ENCODE results near the gene CDHR3. TPM values are rescaled to one million over a fixed set of nuclear protein-coding genes. Genes with fewer than 3 reads are reported as not detected.

Gene CDHR3
- total RNA-seq, 1 experiment from 2014 or later = 3.3 TPM

GRCh38 chr7:105920766-105921165 lies 42.3 kb upstream of the CDHR3 start:
- Mint-ChIP-seq H3K36me3 (ENCODE audit: insufficient read depth in 1 of 3, low read depth in 3 of 3) (peaks cover 24 to 42% (median 27%) of the 10 kb centered on the region in 3 experiments), H3K9me3 (peaks cover 18 to 25% of the 10 kb centered on the region in 2 experiments), H3K4me1 (no peaks in the 10 kb centered on the region), H3K27ac (no peak overlapping the region), H3K4me3 (no peak overlapping the region), H3K27me3 (ENCODE audit: low read depth) (no peaks in the 10 kb centered on the region)
- no peak overlapping the region for H3K23ac ChIP-seq (ENCODE audit: insufficient read length, low read depth, low read length)
- H4K20me1 ChIP-seq (ENCODE audit: control insufficient read depth, insufficient read depth, insufficient read length) = no peaks in the 10 kb centered on the region
- H2BK15ac ChIP-seq (ENCODE audit: low read depth, low read length) = no peak overlapping the region
- no peak overlapping the region for H3K9ac ChIP-seq (ENCODE audit: extremely low read depth, insufficient read length, low read length)
- H3K18ac ChIP-seq (ENCODE audit: insufficient read length, low read depth, low read length) = no peak overlapping the region
- H4K5ac ChIP-seq (ENCODE audit: insufficient read length, low read depth, low read length) = no peak overlapping the region
- no peaks in the 10 kb centered on the region for H3K79me2 ChIP-seq (ENCODE audit: insufficient read depth, low read length)
- no peaks in the 10 kb centered on the region for H3K27me3 ChIP-seq (ENCODE audit: insufficient read depth, low read length)
- no peaks in the 10 kb centered on the region for H3K9me3 ChIP-seq (ENCODE audit: control insufficient read depth, low read depth, low read length)
- no peak overlapping the region for H2AFZ ChIP-seq (ENCODE audit: low read length)
- H2BK120ac ChIP-seq (ENCODE audit: low read depth, low read length, poor library complexity, severe bottlenecking) = no peak overlapping the region
- no peak for TF ChIP-seq CTCF (conservative IDR thresholded peaks at IDR 0.05)
- no peak overlapping the region for H2BK20ac ChIP-seq (ENCODE audit: low read depth, low read length, poor library complexity, severe bottlenecking)
- no peak overlapping the region for H3K27ac ChIP-seq (ENCODE audit: insufficient read length, low read depth, low read length)
- no peaks in the 10 kb centered on the region for H3K79me1 ChIP-seq (ENCODE audit: insufficient read depth, low read depth, low read length, poor library complexity, severe bottlenecking)
- DNase-seq = no peak
- no peak overlapping the region for H4K91ac ChIP-seq (ENCODE audit: insufficient read length, low read depth, low read length)
- no peak overlapping the region for H3K4ac ChIP-seq (ENCODE audit: low read depth, low read length)
- no peak overlapping the region for H3T11ph ChIP-seq (ENCODE audit: low read length)
- H2BK12ac ChIP-seq (ENCODE audit: insufficient read length, low read depth, low read length) = no peak overlapping the region
- no peak overlapping the region for H4K8ac ChIP-seq (replicated peaks; ENCODE audit: insufficient read length, low read depth, low read length)
- H3K4me2 ChIP-seq (ENCODE audit: insufficient read depth, insufficient read length, low read length) = no peak overlapping the region
- WGBS (ENCODE audit: extremely low coverage, insufficient read length, low lambda C conversion rate) = no CpG with 5 or more reads among the region's 4 CpGs
- no peak overlapping the region for H3K14ac ChIP-seq (ENCODE audit: insufficient read depth, low read length)
- H3K56ac ChIP-seq (ENCODE audit: insufficient read length, low read depth, low read length) = no peak overlapping the region
- no peak overlapping the region for H2AK5ac ChIP-seq (ENCODE audit: insufficient read length, low read length)
- no peak overlapping the region for H2BK5ac ChIP-seq (ENCODE audit: insufficient read length, low read length)
- H3K4me1 ChIP-seq (ENCODE audit: insufficient read depth, low read length) = no peaks in the 10 kb centered on the region
- no peaks in the 10 kb centered on the region for H3K23me2 ChIP-seq (ENCODE audit: insufficient read length, low read depth, low read length, poor library complexity, severe bottlenecking)

All from H9 (cell line).